Activated T-cell treated with anti-CD3 and anti-CD28 coated beads for 24 hours (primary cell): ENCODE results near the gene PROB1.
"Not testable (repeated sequence)": the region's sequence is repeated elsewhere in the genome, so short reads cannot be mapped to it uniquely, and the experiment has no call there.

Experiments used
- DNase-seq: peaks from one replicate; pipeline ENCODE4 v3.0.0-alpha.2; 2020; ENCODE audit warnings: low read depth

The PROB1 gene, protein sequence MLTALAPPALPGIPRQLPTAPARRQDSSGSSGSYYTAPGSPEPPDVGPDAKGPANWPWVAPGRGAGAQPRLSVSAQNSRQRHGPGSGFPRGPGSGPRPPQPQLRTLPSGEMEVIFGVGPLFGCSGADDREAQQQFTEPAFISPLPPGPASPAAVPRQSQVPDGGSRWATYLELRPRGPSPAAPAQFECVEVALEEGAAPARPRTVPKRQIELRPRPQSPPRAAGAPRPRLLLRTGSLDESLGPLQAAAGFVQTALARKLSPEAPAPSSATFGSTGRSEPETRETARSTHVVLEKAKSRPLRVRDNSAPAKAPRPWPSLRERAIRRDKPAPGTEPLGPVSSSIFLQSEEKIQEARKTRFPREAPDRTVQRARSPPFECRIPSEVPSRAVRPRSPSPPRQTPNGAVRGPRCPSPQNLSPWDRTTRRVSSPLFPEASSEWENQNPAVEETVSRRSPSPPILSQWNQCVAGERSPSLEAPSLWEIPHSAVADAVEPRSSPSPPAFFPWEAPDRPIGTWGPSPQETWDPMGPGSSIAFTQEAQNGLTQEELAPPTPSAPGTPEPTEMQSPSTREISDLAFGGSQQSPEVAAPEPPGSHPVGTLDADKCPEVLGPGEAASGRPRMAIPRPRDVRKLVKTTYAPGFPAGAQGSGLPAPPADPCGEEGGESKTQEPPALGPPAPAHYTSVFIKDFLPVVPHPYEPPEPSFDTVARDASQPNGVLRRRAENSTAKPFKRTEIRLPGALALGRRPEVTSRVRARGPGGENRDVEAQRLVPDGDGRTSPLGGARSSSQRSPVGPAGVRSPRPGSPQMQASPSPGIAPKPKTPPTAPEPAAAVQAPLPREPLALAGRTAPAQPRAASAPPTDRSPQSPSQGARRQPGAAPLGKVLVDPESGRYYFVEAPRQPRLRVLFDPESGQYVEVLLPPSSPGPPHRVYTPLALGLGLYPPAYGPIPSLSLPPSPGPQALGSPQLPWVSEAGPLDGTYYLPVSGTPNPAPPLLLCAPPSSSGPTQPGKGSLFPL

DNA sequence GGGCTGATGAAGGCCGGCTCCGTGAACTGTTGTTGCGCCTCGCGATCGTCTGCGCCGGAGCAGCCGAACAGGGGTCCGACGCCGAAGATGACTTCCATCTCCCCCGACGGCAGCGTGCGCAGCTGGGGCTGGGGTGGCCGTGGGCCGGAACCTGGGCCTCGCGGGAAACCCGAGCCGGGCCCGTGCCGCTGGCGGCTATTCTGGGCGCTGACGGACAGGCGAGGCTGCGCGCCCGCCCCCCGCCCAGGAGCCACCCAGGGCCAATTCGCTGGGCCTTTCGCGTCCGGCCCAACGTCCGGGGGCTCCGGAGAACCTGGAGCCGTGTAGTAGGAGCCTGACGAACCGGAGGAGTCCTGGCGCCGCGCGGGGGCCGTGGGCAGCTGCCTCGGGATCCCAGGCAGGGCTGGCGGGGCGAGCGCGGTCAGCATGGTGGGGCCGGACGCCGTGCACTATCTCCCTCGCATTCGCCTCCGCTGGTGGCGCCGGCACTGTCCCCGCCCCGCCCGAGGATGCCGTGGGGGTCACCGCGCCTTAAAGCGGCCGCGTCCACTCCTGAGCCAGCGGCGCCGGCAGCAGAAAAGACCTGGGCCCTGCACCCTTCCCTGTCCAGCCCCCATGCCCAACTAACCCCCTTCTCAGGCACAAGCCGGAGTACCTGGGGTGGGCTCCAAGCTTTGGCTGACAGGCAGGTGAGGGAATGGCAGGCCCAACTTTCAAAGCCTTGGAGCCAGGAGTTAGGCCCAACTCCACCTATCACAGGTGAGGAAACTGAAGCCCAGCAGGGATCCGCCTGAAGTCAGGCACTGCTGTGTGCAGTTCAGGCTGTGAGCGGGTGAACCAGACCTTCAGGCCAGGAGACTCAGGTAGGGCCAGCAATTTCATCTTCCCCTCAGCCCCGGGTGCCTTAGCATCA, at the start of gene PROB1:
Gene PROB1, minus strand, starts transcription at position 451 of the 913 bp plus-strand sequence. Its CDS starts 23 bp downstream, at position 428.
- DNase-seq: no peak

DNA sequence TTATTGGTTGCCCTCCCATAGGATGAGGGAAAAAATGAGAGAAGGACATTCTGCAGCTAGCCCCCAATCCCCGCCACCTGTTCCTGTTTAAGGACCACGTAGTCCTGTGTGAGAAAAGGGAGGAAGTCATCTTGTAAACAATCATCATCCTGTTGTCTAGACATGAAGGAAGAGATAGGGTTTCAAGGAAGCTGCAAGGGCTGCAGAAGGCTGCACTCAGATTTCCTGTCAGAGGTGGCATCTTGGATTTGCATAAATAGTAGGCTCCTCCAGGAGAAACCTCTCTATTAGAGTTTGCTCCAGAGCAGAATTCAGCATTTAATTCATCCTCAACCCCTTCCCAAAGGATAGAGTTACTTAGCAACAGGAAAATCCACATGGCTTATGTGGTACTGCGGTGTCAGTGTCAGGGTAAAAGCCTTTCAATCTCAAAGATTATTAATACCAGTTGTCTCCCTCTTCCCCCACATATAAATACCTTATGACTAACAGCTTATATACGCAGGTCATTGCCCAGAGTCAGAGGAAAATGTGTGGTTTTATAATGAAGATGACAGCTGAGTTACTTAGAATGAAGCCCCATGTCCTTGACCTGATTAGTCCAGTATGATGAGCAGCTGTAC, 49.0 kb upstream of the PROB1 start:
- DNase-seq: no peak

DNA sequence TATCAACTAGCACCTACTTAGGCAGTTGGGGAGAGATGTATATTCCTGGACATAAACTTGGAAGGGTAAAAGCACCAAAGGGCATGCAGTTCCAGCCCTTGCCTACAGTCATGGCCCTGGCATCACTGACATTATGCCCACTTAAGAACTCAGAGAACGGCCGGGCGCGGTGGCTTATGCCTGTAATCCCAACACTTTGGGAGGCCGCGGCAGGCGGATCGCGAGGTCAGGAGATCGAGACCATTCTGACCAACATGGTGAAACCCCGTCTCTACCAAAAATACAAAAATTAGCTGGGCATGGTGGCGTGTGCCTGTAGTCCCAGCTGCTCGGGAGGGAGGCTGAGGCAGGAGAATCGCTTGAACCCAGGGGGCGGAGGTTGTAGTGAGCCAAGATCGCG, 45.5 kb upstream of the PROB1 start:
- not testable (repeated sequence) for DNase-seq

DNA sequence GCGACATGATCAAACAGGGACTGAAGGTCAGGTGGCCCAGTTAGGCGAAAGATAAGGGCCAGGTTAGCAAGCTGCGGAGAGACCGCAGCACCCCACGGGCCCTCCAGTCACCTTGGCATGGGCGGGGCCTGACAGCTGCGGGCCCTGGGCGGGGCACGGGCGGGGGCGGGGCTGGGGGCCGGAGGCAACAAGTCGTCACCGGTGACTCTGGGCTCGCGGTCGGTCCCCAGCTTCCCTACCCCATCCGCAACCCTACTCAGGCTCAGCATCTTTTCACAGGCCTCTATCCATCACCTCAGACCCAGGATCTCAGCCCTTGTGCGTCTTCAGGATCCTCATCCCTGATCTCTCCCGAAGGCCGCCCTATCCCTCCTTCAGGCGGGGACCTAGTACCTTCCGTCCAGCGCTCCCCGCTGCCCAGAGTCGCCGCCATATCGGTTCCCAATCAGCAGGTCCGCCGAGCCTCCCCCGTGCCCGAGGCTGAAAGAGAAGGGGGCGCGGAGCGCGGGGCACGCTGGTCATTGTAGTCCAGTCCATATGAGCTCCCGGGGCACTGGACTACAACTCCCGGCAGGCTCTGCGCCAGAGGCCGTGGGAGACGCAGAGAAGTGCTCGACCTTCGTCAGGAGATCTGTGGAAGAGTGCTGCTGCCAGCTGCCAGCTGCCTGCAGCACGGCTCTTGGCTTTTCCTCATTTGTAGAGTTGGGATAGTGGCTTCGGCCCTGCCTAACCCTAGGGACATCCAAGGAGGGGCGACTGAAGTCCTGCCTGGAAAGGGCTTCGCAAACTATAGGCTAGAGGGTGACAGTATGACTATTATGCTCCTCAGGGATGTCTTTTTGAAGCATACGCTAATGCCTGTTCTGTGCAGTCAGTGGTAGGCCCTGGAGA, 44.4 kb upstream of the PROB1 start, which contains the start of gene DNAJC18:
Gene DNAJC18, minus strand, starts transcription at position 513 of the 891 bp plus-strand sequence. Its CDS starts 80 bp downstream, at position 433.
- peak; percentile 87 for DNase-seq

DNA sequence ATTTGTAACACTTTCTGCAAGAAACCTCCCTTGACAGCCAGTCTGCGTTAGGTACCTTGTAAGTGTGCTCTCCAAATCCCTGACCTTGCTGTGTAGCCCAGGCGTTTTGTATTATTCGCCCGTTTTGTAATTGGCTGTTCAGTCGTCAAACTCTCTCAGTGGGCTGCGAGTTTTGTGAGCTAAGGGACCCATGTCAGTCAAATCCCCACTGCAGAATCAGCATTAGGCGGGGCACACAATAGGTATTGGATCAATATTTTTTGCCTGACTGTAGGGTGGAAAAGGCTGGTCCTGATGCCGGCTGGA, 43.8 kb upstream of the PROB1 start:
- DNase-seq: no peak

DNA sequence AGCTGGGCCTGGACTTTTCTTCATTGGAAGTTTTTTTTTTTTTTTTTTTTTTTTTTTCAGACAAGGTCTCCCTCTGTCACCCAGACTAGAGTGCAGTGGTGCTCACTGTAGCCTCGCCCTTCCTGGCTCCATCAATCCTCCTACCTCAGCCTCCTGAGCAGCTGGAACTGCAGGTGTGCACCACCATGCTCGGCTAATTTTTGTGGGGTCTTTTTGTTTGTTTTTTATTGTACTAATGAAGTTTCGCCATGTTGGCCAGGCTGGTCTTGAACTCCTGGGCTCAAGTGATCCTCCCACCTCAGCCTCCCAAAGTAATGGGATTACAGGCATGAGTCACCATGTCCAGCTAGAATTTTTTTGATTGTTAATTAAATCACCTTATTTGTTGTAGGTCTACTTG, 40.8 kb upstream of the PROB1 start:
- DNase-seq: no peak

DNA sequence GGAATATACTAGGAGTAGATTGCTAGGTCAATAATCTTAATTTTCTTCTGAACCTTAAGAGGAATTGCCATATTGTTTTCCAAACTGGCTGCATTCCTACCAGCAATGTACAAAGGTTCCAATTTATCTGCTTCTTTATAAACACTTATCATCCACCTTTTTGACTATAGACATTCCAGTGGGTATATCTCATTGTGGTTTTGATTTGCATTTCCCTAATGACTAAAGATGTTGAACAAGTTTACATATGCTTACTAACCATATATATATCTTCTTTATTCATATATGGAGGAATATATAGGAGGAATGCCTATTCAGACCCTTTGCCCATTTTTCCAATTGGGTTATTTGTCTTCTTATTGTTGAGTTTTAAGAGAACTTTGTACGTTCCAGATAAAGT, 36.8 kb upstream of the PROB1 start:
- no peak for DNase-seq

DNA sequence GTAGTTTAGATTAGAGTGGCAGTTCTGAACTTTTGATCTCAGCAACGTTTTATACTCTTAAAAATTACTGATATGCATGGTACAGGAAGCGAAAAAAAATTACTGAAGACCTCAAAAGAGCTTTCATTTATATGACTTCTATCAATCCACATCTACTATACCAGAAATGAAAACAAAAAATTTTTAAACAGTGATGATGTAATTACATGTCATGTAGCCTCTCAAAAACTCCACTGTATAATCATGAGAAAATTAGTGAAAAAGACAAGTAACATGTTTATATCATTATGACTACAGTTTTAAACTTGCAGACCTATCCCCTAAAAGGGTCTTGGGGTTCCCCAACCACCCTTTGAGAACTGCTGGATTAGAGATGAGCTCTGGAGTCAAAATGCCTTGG, 35.1 kb upstream of the PROB1 start:
- no peak for DNase-seq

DNA sequence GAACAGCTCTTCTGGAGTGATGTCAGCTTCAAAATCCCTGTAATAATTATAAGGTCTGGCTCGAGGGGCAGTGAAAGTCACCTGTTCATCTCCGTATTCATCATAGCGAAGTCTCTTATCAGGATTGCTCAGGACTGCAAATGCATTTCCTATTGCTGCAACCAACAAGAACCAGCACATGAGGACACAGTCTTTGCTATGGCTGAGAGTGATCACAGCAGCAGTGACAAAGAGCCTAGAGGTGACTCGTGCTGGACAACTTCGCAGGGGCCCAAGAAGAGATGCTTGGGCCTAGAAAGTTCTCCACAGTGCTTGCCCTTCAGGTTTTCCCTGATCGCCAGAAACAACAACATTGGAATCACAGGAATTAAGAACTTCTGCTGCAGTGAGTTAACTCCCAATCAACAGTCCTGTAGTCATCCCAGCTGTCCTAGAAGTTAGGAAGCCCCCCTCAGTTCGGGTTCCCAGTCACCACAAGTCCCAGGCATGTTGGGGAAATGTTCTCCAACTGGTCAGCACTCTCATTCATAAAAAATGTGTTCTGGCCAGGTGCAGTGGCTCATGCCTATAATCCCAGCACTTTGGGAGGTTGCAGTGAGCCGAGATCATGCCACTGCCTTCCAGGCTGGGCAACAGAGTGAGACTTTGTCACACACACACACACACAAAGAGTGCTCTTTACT, 31.4 kb upstream of the PROB1 start:
- DNase-seq: no peak

DNA sequence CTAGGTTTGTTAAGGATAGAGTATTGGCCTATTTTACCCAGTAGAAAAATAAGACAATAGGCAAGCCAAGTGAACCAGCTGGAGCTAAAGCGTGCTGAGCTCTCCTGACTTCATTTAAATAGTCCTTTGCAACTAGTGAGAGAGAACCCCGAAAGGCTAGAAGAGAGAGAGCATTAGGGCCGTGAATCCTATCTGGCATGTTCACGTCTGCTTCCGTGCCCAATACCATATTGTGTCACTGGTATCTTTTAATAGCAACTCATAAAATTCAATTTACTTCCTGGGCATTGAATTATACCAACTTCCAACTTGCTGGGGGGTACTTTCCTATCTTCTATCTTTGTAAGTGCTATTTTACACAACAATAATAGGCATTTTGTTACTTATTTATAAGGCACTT, 30.6 kb upstream of the PROB1 start:
- no peak for DNase-seq

DNA sequence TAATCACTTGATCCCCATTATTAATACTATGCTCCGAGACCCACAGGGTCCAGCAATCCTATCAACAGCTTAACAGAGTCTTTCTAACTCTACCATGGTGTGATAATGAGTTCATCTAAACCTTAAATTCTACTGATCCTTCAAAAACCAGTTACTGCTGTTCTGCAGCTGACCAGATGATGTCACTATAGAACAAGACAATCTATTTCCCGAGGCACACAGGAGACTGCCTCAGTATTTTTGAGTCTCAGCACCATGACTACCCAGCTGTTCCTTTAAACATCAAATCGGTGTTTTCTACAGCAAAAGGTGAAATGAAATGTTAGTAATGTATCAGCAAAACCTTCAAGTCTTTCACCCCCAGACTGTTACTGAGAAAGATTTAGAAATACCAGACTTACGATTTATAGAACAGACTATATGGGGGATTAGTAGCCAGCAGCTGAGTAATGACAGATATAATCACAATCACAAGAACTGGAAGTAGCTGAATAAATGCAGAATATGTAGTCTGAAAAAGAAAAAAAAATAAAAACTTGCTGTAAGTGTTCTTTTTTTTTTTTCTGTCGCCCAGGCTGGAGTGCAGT, 27.5 kb upstream of the PROB1 start:
- DNase-seq: peak; percentile 54

DNA sequence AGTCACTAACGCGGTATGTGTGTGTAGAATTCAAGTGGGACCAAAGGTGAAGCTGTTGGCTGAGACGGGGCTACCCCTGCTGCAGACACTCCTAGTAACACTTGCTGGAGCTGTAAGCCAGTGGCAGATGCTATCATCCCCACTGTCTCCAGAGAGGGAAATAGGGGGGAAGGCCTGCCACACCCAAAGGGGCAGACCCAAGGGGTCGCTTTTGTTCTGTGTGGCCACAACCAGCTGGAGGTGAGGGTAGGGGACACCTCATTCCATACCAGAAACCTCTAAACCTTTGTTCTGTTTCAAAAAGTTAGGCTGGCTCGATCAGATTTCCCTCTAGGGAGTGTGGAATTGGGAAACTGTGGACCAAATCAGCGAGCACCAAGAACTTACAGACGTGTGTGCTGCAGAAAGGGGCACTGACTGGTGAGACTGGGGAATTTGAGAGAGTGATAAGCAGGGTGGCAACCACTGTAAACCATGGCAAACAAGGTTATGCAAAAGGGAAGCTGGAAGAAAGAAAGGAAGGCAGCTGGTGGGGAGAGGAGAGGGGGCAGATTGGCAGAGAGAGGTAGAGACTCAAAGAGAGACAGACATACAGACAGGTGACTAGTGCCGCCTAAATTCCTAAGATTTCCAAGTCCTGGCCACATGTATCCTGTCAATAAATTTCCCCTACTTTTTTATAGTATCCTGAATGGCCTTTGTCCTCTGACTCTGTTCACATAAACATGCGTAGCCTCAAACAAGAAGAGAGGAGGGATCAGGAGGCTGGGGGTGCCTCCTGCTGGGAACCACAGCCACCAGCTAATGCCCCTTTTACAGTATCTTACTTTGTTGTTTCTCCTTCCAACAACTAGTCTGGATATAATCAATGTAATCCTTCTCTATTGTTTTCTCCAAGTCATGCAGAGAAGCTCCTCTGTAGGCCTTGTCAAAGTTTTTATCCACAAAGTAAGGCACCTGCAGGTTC, 24.6 kb upstream of the PROB1 start:
- DNase-seq: no peak

DNA sequence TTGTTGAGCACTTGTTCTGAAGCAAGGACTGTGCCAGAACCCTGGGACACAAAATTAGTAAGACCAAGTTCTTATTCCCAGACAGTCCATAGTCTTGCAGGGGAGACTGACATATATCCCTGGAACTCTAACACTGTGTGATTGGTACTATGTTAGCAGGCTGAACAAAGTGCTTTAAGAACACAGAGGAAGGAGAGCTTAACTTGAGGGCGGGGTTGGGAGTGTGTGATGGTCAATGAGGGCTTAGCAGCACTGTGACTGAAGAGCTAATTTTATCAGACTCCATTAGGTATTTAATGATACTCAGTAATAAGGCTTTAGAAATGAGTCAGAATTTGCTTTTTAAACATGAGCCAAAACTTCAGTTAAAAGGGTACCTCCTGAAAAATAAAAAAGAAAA, 23.9 kb upstream of the PROB1 start:
- no peak for DNase-seq

DNA sequence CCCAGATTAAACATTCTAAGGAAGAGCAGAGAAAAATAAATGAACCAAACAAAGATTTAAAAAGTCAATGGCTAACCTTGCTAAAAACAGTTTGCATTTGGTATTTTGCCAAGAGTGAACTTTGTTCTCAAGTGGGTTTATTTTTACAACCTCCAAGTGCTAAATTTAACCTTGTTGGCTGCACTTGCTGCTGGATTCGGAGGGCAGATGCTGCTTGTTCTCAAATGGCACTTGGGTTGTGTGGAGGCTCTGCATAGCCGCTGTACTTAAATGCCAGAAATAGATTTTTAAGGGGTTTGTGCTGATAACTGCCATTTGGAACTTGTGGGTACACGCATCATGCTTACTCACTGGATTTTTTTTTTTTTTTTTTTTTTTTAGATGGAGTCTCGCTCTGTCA, 22.3 kb upstream of the PROB1 start:
- DNase-seq: no peak

DNA sequence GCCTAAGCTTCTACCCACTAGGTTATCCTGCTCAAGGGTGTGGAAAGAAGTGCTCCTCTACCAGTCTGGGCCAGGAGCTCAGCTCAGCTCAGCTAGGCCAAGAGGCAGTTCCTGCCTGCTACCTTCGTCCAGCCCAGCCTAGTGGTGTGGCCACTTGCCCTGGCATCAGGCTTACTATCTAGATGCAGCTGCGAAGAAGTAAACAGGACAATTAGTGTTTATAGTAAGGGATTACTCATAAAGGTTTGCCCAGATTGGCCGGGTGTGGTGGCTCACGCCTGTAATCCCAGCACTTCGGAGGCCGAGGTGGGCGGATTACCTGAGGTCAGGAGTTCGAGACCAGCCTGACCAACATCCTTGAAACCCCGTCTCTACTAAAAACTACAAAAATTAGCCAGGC, 21.7 kb upstream of the PROB1 start:
- no peak for DNase-seq

DNA sequence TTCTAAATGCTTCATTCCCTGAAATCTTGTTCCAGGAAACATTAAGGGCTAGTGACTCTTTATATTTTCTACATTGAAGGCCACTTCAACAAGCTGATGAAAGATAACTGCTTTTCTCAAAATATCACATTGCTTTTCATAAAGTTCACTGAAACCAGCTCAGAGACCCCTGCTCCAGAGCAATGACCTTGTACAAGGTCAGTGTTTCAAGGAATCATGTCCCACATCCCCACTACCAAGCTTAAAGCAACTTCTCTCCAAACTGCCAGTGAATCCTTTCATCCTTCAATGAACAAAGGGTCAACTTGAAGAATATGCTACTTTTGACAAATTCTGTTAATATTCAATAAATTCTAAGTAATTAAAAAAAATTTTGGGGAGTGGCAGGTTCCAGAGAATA, 21.0 kb upstream of the PROB1 start:
- no peak for DNase-seq

DNA sequence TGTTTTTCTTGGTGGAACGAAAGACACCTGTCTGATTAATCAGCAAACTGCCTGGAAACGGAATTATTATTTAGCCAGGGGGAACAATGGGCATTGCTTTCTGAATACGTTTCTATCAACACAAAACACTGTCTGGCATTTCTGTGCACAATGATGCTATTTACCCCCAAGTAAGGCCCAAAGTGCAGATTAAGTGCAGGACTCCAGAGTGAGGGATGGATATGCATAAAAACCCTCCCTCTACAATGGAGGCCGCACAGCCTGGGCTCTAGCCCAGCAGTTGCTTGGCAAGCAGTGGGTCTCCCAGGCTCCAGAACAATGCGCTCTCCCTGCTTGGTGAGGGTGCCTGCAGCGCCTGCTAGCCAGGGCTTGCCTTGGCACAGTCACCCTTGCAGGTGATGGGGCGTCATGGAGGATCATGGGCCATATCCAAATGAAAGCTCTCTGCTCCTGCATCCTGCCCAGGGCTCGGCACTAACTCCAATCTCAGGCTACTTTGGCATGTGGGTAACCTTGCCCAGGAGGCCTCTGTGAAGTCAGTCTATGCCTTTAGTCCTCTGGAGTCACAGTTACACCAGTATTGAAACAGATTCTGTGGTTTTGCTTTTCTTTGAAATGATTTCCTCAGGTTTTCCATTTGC, 20.4 kb upstream of the PROB1 start:
- DNase-seq: no peak
